ENCODE measurements around the gene DNMT1. TPM values are rescaled to one million over a fixed set of nuclear protein-coding genes. Genes with fewer than 3 reads are reported as not detected.

Gene DNMT1
- total RNA-seq, 1 experiment from 2014 or later, result 227 TPM

GRCh38 chr19:10089801-10090375, 104.9 kb downstream of the DNMT1 start:
- H4K5ac ChIP-seq (ENCODE audit: insufficient read length, low read depth, low read length), result no peak overlapping the region
- H3K14ac ChIP-seq (ENCODE audit: insufficient read depth, low read length), result no peak overlapping the region
- peaks cover 10% of the 10 kb centered on the region for H3K23me2 ChIP-seq (ENCODE audit: insufficient read length, low read depth, low read length, poor library complexity, severe bottlenecking)
- H3K9ac ChIP-seq (ENCODE audit: extremely low read depth, insufficient read length, low read length), result no peak overlapping the region
- H4K20me1 ChIP-seq (ENCODE audit: control insufficient read depth, insufficient read depth, insufficient read length), result no peaks in the 10 kb centered on the region
- H2BK20ac ChIP-seq (ENCODE audit: low read depth, low read length, poor library complexity, severe bottlenecking), result no peak overlapping the region
- peaks cover 19% of the 10 kb centered on the region for H3K27me3 Mint-ChIP-seq (ENCODE audit: low read depth)
- no peak overlapping the region for H2AFZ ChIP-seq (ENCODE audit: low read length)
- no peaks in the 10 kb centered on the region for H3K79me2 ChIP-seq (ENCODE audit: insufficient read depth, low read length)
- H3K9me3 Mint-ChIP-seq, result no peaks in the 10 kb centered on the region
- no peak overlapping the region for H3K4me2 ChIP-seq (ENCODE audit: insufficient read depth, insufficient read length, low read length)
- no peak overlapping the region for H2AK5ac ChIP-seq (ENCODE audit: insufficient read length, low read length)
- no peaks in the 10 kb centered on the region; the same call in 1 of the 2 replicates for H3K27me3 ChIP-seq (ENCODE audit: insufficient read depth, low read length)
- H3K4me1 Mint-ChIP-seq, result peaks cover 7 to 9% of the 10 kb centered on the region in 2 experiments; a peak in 2 of 4 replicates
- WGBS (ENCODE audit: extremely low coverage, insufficient read length, low lambda C conversion rate), result no CpG with 5 or more reads among the region's 15 CpGs
- H3T11ph ChIP-seq (ENCODE audit: low read length), result no peak overlapping the region
- H3K56ac ChIP-seq (ENCODE audit: insufficient read length, low read depth, low read length), result no peak overlapping the region
- TF ChIP-seq CTCF (conservative IDR thresholded peaks at IDR 0.05), result no peak
- H2BK15ac ChIP-seq (ENCODE audit: low read depth, low read length), result no peak overlapping the region
- no peak overlapping the region for H3K18ac ChIP-seq (ENCODE audit: insufficient read length, low read depth, low read length)
- no peak overlapping the region for H4K91ac ChIP-seq (ENCODE audit: insufficient read length, low read depth, low read length)
- no peaks in the 10 kb centered on the region for H3K9me3 ChIP-seq (ENCODE audit: control insufficient read depth, low read depth, low read length)
- H3K79me1 ChIP-seq (ENCODE audit: insufficient read depth, low read depth, low read length, poor library complexity, severe bottlenecking), result no peaks in the 10 kb centered on the region
- no peak overlapping the region for H2BK120ac ChIP-seq (ENCODE audit: low read depth, low read length, poor library complexity, severe bottlenecking)
- peaks cover 4 to 21% (median 11%) of the 10 kb centered on the region in 3 experiments for H3K36me3 Mint-ChIP-seq (ENCODE audit: insufficient read depth in 1 of 3, low read depth in 3 of 3)
- no peak overlapping the region for H3K27ac ChIP-seq (ENCODE audit: insufficient read length, low read depth, low read length)
- no peak for DNase-seq
- no peak overlapping the region for H4K8ac ChIP-seq (replicated peaks; ENCODE audit: insufficient read length, low read depth, low read length)
- H3K4me3 Mint-ChIP-seq, result peak overlapping the region in 1 of 2 experiments; percentile 62; a peak in 1 of 5 replicates
- H3K27ac Mint-ChIP-seq, result peak overlapping the region in 2 of 3 experiments; percentile 26 to 62; a peak in 2 of 7 replicates
- H3K23ac ChIP-seq (ENCODE audit: insufficient read length, low read depth, low read length), result no peak overlapping the region
- H2BK12ac ChIP-seq (ENCODE audit: insufficient read length, low read depth, low read length), result no peak overlapping the region
- no peaks in the 10 kb centered on the region for H3K4me1 ChIP-seq (ENCODE audit: insufficient read depth, low read length)
- no peak overlapping the region for H3K4ac ChIP-seq (ENCODE audit: low read depth, low read length)
- H2BK5ac ChIP-seq (ENCODE audit: insufficient read length, low read length), result no peak overlapping the region

Measured in H9 (cell line).